Eye (tissue), 1 donor: ENCODE data around the gene IDH2.
A peak's percentile ranks its signal among the peaks of the same experiment; 100 is the strongest.
"Not testable (repeated sequence)": the region's sequence is repeated elsewhere in the genome, so short reads cannot be mapped to it uniquely, and the experiment has no call there.

Experiments used
- DNase-seq: peaks from one replicate; pipeline ENCODE4 v3.0.0-alpha.2; 2015

Gene IDH2

DNA sequence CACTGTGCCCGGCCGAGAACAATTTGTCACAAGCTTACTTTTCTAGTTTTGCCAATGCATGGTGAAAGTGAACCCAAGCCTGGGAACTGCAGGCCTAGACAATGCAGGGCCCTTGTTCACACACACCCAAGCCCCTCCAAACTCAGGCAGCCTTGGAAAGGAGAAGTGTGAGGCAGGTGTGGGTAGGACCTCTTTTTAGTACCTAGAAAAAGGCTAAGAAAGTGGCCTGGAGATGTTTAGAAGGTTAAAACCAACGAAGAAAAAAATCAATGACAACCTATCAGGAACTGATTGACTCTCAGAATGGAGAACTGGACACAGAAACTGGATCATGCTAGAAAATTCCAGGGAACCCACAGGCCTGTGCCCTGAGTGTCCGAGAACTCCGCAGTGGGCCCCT, 18.8 kb downstream of the IDH2 start:
- DNase-seq = no peak

DNA sequence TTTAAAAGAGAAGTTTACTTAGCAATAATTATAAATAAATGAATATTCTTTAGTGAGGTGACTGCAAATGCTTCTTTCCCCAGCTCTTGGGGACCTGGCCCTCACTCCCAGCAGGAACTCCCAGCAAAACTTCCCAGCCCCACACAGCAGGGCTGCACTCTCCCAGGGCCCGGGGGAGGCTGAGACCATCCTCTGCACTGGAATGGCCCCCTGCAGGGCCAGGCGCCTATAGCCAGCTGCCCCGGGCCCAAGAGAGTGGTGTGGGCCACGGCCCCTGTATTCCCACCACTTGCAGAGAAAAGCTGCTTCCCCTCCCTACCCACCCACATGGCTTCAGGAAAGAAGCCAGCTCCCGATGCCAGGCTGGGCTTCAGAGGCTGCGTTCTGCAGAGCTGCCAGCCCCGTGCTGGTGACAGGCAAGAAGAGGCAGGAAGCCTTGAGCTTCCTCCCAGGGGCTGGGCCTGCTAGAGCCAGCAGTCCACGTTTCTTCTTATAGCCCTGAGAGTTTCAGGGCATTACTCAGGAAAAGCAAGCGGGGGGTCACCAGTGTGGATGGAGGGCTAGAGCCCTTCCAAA, 20.0 kb downstream of the IDH2 start:
- DNase-seq = no peak

DNA sequence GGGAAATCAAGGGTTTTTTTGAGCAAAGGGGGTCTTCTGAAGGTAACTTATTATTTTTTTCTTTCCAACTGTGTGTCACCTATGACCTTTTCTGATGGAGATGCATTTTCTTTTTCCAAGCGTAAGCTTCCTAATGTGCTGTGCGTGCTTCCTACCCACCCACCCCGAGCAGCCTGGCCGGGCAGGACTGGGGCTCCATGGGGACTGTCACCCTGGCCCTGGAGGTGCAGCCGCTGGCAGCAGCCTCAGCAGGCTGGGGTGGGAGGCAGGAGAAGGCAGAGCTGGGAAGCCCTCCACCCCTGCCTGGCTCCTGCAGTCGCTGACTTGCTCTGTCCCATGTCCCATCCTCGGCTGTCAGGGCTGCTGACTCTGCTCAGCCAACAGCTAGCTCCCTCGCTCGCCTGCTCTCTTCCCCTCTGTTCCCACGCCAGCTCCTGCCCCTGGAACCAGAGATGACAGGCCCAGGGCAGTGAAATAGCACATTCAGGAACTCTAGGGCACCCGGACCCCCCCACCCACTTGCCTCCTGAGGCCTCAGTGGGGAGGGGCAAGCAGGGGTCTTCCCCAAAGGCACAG, 21.4 kb downstream of the IDH2 start:
- no peak for DNase-seq

DNA sequence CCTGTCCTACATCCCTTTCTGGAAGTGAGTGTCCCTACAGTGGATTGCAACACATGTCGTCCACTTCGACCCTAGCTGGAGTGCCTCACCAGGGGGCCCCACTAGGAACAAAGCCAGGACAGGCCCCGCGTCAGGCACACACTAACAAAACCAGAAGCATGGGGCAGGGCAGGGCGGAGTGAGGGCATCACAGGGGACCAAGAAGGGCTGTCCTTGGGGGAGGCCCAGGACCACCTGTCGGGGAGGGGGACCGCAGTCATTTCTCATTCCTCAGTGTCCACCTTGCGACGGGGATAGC, 21.9 kb downstream of the IDH2 start:
- no peak for DNase-seq

DNA sequence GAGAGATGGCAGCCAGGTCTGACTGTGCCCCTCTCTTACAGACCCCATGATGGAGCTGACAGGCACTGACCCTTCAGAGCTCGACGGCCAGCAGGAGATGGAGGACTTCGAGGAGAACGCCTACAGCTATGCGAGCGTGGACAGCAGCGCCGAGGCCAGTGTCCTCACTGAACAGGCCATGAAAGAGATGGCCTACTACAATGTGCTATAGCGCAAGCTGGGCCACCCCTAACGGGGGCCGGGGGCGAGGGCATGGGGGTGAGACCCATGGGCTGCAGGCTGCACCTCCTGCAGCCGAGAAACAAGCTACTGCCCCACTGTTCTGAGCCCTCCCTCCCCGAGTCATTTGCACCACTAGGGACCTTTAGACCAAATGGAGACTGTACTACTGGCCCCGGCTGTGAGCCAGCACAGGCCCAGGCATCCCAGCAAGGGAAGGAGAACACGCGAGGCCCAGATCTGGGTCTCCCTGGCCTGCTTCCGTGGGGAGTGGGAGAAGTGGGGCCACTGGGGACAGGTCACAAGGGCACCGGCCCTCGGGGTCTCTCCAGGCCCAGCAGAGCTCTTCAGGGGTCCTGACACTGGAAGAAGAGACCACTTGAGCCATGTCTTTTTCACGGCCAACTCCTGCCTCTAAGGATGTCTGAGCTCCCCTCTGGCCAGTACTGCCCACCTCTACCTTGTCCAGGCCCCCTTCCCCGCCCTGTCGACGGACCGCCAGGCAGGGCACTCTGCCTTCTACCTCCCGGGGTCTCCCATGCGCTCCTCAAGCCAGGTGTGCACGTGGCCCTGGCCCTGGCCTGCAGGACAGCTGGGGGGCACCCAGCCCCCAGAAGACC, 22.4 kb downstream of the IDH2 start:
- no peak for DNase-seq

DNA sequence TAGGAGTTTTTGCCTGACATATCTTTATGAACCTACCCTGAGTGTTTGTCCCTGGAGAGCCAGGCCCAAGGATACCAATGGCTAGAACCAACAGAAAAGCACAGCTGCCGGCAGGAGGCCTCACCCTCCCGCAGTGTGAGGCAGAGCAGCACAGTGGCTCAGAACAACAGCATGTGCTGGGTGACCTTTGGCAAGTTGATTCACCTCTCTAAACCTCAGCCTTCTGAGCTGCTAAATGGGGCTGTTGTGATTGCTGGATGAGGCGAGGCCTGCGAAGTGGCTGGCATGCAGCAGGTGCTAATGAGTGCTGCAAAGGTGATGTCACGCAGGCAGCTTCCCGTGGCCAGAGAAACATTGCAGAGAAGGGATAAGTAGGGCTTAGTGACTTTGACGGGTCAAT, 23.3 kb downstream of the IDH2 start:
- no peak for DNase-seq

DNA sequence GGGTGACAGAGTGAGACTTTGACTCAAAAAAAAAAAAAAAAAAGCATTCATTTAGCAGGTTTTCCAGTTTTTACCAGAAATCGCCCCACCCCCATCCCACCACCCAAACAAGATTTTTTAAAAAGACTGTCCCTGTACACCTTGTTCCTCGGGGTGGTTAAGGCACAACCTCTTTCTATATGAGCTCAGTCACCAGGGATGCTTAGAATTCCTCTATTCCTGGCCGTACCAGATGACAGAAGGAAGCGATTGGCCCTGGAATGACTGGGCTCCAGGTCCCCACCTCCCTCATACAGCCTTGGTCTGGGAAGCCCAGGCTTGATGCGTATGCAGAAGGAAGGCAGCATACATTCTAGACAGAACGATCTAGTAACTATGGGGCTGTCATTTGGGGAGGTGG, 25.6 kb downstream of the IDH2 start:
- DNase-seq = no peak

DNA sequence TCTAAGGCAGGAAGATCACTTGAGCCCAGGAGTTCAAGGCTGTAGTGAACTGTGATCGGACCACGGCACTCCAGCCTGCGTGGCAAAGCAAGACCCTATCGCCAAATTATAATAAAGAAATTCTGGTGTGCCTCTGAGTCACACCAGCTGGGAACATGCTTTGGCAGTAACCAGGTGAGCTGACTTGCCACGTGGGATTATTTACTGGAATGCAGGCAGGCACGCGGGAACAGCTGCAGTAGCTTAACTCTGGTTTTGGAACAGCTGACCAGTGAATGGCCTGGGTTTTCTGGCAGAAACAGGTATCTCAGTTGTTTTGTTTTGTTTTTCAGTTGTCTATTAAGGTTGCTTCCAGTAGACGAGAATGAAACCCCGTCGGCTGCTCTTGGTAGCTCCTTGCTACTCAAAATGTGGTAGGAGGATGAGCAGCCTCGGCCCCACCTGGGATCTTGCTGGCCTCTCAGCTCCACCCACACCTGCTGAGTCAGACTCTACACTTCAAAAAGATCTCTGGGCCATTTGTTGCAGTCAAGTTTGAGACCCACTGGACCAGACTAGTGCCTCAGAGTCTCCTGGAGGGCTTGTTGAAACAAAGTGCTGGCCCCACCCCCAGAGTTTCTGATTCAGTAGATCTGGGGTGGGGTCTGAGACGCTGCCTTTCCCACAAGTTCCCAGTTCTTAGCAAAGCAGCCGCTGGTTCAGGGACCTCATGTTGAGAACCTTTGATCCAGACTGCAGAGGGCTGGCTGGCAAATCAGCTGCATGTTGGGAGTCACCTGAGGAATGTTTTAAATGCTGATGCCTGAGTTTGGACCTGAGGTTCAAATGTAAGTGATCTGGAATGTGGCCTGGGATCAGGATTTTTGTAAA, 26.6 kb downstream of the IDH2 start:
- no peak for DNase-seq

DNA sequence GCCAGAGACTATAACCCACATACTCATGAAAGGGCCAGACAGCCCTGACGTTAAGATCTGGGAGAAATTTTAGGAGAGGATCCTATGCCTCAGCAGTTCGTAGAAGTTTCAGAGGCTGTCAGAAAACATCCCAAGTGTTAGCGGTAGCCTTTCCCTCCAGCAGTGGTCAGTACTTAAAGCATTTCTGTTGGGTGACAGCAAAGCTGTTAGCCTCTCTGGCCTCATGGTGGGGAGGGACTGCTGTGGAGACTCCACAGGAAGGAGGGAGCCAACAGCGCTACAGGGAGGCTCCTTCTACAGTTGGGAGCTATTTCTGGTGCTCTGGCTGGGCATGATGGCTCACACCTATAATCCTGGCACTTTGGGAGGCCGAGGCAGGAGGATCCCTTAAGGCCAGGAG, 27.4 kb downstream of the IDH2 start:
- DNase-seq = no peak

DNA sequence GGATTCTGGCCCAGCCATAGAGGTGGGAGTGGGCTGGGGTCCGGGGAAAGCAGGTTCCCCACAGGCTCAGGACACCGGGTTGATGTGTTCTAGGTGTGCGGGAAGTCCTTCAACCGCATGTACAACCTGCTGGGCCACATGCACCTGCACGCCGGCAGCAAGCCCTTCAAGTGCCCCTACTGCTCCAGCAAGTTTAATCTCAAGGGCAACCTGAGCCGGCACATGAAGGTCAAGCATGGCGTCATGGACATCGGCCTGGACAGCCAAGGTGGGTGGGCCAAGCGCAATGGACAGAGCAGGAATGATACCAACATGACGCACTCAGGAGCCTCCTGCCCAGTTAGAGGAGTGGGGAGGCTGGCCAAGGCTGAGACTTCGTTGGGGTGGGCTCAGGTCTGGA, 28.2 kb downstream of the IDH2 start:
- no peak for DNase-seq

DNA sequence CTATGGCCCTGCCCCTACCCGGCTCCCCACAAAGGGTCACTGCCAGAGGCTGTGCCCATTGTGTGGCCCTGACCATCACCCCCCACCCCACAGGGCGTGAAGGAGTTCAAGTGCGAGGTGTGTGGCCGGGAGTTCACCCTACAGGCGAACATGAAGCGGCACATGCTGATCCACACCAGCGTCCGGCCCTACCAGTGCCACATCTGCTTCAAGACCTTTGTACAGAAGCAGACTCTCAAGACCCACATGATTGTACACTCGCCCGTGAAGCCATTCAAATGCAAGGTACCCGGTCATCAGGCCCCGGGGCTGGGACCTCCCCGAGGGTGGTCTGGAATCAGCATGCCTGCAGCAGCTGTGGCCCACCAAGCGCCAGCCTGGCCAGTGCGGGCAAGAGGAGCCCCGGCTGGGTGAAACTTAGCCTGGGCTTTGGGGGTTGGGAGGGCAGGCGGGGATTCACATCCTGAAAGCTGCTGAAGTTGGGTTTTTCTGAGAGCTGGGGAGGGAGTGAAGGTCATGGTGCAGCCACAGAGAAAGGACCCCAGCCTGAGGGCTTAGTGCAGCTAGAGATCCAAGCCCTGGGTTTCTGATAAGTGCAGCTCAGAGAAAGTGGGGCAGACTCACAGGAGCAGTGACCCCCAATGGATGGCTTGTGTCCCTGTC, 29.2 kb downstream of the IDH2 start:
- DNase-seq = no peak

DNA sequence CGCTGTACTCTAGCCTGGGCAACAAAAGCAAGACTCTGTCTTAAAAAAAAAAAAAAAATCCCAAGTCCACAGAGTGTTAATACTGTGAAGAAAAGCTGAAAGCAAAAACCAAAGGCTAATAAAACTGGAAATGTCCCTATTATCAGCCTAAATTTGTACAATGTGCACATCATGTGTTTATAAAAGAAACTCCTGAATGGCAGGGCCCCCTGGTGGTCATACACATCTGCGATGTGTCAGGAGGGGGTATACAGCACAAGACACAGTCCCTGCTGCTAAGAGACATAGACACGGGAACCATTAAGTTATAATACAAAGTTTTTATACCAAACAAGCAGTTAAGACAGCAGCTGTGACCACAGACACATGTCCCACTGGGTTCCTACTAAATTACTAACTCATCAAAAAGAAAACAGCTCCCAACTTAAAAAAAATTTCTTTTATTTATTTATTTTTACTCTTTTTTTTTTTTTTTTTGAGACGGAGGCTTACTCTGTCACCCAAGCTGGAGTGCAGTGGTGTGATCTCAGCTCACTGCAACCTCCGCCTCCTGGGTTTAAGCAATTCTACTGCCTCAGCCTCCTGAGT, 31.0 kb downstream of the IDH2 start:
- DNase-seq = peak; percentile 90

DNA sequence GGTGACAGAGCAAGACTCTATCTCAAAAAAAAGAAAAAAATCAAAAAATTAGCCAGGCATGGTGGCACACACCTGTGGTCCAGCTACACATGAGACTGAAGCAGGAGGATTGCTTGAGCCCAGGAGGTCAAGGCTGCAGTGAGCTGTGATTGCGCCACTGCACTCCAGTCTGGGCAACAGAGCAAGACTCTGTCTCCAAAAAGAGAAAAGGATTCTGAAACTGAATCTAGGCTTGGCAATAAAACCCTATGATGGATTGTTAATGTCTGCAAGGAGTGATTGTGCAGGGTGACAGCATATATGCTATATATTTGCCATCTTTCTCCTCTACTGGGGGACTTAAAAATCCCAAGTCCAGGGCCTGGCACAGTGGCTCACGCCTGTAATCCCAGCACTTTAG, 31.6 kb downstream of the IDH2 start:
- DNase-seq = not testable (repeated sequence)

DNA sequence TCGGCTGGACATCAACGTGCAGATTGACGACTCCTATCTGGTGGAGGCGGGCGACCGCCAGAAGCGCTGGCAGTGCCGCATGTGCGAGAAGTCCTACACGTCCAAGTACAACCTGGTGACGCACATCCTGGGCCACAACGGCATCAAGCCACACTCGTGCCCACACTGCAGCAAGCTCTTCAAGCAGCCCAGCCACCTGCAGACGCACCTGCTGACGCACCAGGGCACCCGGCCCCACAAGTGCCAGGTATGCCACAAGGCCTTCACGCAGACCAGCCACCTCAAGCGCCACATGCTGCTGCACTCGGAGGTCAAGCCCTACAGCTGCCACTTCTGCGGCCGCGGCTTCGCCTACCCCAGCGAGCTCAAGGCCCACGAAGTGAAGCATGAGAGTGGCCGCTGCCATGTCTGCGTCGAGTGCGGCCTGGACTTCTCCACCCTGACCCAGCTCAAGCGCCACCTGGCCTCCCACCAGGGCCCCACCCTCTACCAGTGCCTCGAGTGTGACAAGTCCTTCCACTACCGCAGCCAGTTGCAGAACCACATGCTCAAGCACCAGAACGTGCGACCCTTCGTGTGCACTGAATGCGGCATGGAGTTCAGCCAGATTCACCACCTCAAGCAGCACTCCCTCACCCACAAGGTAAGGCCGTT, 34.2 kb downstream of the IDH2 start:
- DNase-seq = no peak

DNA sequence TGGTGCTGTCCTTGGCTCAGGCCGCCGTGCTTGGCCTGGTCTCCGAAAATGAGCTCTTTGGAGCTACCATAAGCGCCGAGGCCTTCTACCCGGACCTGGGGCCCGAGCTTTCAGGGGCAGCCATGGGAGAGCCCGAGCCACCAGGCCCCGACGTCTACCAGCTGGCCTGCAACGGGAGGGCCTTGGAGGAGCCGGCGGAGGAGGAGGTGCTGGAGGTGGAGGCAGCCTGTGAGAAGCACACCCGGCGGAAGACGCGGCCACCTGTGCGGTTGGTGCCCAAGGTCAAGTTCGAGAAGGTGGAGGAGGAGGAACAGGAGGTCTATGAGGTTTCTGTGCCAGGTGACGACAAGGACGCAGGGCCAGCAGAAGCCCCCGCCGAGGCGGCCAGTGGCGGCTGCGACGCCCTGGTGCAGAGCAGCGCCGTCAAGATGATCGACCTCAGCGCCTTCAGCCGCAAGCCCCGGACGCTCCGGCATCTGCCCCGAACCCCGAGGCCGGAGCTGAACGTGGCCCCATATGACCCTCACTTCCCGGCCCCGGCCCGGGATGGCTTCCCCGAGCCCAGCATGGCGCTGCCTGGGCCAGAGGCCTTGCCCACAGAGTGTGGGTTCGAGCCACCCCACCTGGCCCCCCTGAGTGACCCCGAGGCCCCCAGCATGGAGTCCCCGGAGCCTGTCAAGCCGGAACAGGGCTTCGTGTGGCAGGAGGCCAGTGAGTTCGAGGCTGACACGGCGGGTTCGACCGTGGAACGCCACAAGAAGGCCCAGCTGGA, 34.9 kb downstream of the IDH2 start:
- DNase-seq = no peak

DNA sequence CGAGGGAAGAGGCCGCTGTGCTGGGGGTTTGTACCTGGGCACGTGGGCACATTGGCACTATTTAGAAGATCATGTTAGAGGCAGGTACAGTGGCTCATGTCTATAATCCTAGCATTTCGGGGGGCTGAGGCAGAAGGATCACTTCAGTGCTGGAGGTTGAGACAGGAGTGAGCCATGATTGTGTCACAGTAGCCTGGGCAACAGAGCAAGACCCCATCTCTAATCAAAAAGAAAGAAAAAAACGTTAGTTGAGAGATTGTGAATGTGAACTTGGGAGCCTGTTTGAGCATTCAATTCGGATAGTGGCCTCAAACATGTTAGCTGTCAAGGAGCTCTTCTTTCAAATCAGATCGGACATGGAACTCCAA, 36.6 kb downstream of the IDH2 start:
- no peak for DNase-seq

DNA sequence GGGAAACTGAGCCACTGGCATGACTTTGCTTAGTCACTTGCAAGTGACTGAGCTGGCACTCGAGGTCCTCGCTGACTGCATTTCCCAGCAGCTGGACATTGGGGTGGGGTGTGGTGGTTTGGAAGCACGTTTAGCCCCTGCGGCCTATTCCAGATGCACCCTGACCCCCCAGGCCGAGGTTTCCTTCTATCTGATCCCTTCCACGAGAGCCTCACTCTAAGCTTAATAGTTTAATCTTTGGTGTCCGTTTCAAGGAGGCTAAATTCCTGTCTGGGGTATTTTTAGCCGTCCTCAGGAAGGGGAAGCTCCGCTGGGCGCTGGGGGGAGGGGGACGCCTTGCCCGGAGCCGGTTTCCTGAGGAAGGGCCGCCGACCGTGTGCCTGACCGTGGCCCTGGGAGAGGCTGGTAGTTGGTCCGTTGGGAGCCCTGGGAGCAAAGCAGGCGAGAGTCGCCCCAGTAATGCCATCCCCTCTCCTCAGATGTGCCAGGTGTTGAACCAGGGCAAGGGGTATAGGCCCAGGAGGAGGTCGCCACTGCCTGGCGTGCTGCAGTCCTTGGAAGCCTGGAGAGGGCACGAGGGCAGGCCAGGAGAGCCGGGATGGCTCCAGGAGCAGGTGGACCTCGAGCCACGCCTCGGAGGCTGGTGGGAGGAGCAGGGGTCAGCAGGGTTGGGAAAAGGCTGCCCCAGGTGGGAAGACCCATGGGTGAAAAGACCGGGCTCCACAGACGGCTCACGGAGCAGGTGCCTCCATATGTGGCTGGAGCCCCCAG, 37.2 kb downstream of the IDH2 start:
- no peak for DNase-seq

DNA sequence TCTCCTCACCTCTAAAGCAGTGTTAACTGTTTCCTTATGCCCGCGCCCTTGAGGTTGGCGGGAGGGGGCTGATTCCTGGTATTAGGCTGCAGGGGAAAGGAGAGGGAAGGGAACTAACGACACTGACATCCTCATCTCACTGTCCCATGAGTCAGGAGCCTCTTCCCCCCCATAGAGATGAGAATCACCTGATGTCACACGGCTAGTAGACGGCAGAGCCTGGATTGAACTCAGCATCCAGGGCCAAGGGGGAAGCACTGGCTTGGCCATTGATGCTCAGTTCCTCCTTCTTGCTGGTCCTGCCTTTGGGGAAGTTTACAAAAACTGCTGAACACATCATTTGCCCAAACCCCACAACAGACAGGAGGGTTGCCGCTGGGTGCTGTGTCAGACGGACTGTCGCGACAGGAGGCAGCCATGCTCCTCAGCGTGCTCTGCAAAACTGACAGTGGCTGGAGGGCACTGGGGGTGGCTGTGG, 38.5 kb downstream of the IDH2 start:
- no peak for DNase-seq

DNA sequence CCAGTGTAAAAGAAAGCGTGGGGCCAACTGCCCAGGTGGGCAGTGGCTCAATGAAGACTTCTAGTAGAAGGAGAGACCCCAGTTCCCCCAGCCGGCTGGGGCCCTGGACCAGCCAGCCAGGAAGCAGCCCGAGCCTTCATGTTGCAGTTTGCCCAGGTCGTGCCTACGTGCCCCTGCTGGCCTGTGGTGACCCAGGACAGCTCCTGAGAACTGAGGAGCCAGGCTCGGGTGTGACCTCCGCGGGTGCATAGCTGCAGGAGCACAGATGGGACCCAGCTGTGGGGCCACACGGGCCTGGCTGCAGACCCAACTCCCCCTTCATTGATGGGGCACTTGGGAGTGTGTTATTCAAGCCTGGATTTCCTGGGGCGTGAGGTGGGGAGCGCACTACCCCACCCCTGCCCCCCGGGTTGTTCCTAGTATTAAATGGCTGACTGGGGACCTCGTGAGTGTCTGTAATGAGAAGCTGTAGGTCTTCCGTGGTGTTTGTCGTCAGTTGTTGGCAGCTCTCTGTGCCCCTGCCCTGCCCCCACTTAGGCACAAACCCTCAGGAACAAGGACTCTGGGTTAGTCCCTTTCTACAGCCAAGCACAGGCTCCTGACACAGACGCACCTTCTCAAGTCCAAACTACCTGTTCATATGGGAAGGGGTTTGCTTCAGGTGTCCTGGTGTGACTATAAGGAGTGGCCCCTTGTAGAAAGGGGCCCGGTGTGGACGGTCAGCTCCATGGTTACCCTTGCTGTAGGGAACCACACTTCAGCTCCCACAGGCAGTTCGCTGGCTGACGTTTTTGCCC, 39.1 kb downstream of the IDH2 start:
- no peak for DNase-seq
